Measurements from ENCODE around the gene CHST11. TPM values are rescaled to one million over a fixed set of nuclear protein-coding genes. Genes with fewer than 3 reads are reported as not detected.

Gene CHST11
- total RNA-seq, 4 donors from 2014 or later, result 2.1 to 7.3 (median 4.9) TPM

DNA sequence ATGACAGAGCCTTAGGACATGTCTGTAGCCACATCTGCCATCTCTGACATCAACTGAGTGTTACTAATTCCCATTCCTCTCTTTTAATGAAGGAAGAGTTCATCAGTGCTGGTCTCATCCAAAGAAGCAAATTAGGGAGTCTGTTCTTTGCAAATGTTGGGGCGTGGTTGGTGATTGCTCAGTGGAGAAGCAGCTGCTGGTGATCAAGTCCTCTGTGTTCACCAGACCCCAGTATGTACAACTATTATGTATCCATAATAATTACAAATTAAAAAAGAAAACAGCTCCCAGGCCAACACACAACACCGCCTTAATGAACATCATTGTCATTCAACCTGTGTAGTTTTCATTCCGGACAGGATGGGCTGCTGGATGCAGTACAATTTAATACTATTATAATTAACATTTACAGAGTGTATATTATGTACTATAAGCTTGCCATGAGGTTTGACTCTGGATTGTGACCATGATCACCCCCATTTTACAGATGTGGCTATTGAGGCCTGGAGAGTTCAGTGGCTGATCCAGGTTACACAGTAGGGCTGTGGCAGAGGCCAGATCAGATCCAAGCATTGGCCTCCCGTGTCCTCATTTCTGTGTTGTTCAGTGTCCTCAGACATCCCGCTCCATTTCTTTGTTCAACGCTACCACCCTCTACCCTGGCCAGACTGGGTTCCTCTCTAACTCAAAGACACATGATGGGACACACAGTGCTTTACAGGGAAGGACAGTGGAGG is 179.0 kb downstream of the CHST11 start:
- no peak for TF ChIP-seq POLR2A (IDR thresholded peaks at IDR 0.05)
- TF ChIP-seq, protein P1, sequence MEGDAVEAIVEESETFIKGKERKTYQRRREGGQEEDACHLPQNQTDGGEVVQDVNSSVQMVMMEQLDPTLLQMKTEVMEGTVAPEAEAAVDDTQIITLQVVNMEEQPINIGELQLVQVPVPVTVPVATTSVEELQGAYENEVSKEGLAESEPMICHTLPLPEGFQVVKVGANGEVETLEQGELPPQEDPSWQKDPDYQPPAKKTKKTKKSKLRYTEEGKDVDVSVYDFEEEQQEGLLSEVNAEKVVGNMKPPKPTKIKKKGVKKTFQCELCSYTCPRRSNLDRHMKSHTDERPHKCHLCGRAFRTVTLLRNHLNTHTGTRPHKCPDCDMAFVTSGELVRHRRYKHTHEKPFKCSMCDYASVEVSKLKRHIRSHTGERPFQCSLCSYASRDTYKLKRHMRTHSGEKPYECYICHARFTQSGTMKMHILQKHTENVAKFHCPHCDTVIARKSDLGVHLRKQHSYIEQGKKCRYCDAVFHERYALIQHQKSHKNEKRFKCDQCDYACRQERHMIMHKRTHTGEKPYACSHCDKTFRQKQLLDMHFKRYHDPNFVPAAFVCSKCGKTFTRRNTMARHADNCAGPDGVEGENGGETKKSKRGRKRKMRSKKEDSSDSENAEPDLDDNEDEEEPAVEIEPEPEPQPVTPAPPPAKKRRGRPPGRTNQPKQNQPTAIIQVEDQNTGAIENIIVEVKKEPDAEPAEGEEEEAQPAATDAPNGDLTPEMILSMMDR (IDR thresholded peaks at IDR 0.05), result no peak
- H3K4me3 ChIP-seq (ENCODE audit: low read depth, poor library complexity, severe bottlenecking), result no peak overlapping the region
- intact Hi-C loops (cut with DNase I; ENCODE audit: low total_unique reads), result no loop called here
- WGBS, 2 donors, result 87 to 96% methylated on average over 6 of the region's 6 CpGs
- no peak for DNase-seq (ENCODE audit: low spot score in 2 of 2)

DNA sequence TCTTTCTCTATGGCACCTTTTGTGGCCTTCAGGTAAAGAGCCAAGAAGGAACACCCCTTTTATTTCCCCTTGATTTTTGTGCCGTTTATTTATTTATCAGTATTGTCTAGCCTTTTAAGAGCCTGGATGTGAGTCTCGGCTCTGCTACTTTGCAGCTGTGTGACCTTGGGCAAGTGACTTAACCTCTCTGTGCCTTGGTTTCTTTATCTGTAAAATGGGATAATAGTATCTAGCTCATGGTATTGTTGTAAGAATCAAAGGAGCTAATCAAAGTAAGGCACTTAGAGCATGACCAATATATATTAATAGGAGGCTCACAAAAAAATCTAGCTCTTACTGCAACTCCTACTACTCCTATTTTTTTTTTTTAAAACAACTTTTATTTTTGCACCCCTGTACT is 179.7 kb downstream of the CHST11 start:
- 88 to 92% methylated on average over 2 of the region's 2 CpGs for WGBS, 2 donors
- no peak overlapping the region for H3K4me3 ChIP-seq (ENCODE audit: low read depth, poor library complexity, severe bottlenecking)
- TF ChIP-seq POLR2A (IDR thresholded peaks at IDR 0.05), result no peak
- TF ChIP-seq, protein P1 (IDR thresholded peaks at IDR 0.05), result no peak
- no peak for DNase-seq (ENCODE audit: low spot score in 2 of 2)
- intact Hi-C loops (cut with DNase I; ENCODE audit: low total_unique reads), result no loop called here

DNA sequence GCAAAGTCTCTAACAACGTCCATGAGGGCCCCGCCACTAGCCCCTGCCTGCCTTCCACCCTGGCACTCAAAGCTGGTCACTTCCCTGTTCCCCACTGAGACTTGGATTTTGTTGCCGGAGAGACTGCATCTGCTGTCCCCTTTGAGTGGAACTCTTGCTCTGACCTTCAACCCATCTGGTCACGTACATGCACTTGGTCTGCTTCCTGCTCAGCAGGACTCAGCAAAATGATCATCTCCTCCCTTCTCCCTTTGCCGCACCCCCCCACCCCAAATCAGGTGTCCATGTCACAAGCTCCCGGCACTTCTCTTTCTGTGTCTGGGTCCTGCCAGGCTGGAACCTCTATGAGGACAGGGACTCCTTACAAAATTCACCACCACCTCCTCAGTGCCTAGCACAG is 180.9 kb downstream of the CHST11 start:
- intact Hi-C loops (cut with DNase I; ENCODE audit: low total_unique reads), result no loop called here
- 81 to 87% methylated on average over 6 of the region's 6 CpGs for WGBS, 2 donors
- no peak for TF ChIP-seq POLR2A (IDR thresholded peaks at IDR 0.05)
- TF ChIP-seq, protein P1 (IDR thresholded peaks at IDR 0.05), result no peak
- no peak overlapping the region for H3K4me3 ChIP-seq (ENCODE audit: low read depth, poor library complexity, severe bottlenecking)
- DNase-seq (ENCODE audit: low spot score in 2 of 2), result peak in 1 of 2 donors; percentile 20

DNA sequence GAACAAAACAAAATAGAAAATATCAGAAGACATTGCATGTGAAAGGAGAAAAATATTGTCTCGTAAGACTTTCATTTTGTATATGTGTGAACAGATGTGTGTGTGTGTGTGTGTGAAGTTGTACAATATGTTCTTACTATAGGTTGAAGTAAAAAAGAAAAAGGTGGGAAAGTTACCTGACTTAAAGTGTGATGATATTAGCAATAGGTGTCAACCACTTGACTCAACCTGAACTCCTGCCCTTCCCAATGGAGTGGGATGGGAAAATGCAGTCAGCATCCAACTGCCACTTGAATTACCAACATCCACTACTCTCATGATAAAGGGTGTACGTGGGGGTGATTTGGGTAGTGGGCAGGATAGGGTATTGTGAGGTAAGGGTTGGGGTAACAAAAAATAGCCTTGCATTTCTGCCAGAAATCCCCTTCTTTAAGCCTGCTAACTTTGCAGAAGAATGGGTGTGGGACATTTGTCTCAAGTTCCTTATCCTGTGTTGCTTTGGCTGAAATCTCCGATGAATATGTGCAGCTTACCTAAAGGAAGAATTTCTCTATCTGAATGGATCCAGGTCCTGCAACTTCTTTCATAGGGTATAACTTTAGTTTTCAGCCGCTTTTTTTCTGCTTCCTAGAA is 181.6 kb downstream of the CHST11 start:
- intact Hi-C loops (cut with DNase I; ENCODE audit: low total_unique reads), result no loop called here
- 88 to 89% methylated on average over 4 of the region's 4 CpGs for WGBS, 2 donors
- DNase-seq (ENCODE audit: low spot score in 2 of 2), result no peak

DNA sequence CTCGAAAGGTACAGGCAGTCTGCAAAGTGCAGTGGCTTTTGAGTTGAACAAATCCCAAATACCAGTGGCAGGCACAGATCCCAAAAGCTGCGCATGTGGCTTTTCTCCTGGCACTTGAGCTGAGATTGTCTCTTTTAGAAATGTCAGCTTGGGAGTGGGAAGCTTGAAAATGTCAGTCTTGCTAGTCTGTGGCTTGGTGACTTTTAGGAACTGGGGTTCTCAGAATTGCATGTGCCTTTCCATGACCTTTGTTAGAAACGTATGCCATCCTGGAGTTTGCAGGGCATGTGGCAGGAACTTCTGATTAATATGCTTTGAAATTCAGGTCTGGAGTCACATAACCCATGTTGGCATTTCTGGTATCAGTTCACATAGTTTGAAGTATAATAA is 182.1 kb downstream of the CHST11 start:
- intact Hi-C loops (cut with DNase I; ENCODE audit: low total_unique reads), result no loop called here
- no peak for DNase-seq (ENCODE audit: low spot score in 2 of 2)
- TF ChIP-seq POLR2A (IDR thresholded peaks at IDR 0.05), result no peak
- TF ChIP-seq, protein P1 (IDR thresholded peaks at IDR 0.05), result no peak
- no peak overlapping the region for H3K4me3 ChIP-seq (ENCODE audit: low read depth, poor library complexity, severe bottlenecking)
- WGBS, 2 donors, result 76 to 79% methylated on average over 3 of the region's 3 CpGs

More for the DNA sequence above, 181.6 kb downstream of the CHST11 start:
- H3K4me3 ChIP-seq (ENCODE audit: low read depth, poor library complexity, severe bottlenecking), result no peak overlapping the region
- TF ChIP-seq POLR2A (IDR thresholded peaks at IDR 0.05), result no peak
- TF ChIP-seq, protein P1 (IDR thresholded peaks at IDR 0.05), result no peak
